ENCODE measurements around the gene RABL6.

The RABL6 gene

DNA sequence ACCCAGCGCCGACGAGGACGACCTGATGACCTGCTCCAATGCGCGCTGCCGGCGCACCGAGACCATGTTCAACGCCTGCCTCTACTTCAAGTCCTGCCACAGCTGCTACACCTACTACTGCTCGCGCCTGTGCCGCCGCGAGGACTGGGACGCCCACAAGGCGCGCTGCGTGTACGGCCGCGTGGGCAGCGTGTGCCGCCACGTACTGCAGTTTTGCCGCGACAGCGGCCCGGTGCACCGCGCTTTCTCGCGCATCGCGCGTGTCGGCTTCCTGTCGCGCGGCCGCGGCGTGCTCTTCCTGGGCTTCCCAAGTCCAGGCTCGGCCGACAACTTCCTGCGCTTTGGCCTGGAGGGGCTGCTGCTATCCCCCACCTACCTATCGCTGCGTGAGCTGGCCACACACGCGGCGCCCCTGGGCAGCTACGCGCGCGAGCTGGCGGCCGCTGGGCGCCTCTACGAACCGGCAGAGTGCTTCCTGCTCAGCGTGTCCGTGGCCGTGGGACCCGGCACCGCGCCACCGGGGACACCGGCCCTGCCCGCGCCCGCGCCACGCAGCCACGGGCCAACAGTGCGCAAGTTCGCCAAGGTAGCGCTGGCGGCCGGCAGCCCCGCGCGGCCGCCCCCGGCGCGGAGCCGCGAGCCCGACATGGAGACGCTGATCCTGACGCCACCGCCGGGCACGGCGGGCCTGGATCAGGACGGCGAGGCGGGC, 38.8 kb downstream of the RABL6 start:
- ChIA-PET CTCF (interaction anchor here (2.3 kb wide), 1 partner anchor 183 kb away, joined by 11 read pairs; no protein-coding TSS in a partner anchor), POLR2A (interaction anchor here (1.1 to 2.0 kb wide), 5 partner anchors 10 to 56 kb away, joined by 3 to 17 read pairs (median 6); partner anchors contain the start of gene TRAF2)

GRCh38 chr9:136847088-136847825, 39.5 kb downstream of the RABL6 start:
- ChIA-PET POLR2A (interaction anchor here (0.6 to 2.0 kb wide), 16 partner anchors 9 to 393 kb away, joined by 3 to 17 read pairs (median 3); partner anchors contain the start of genes EDF1, PAXX, TRAF2 and TUBB4B), CTCF (interaction anchor here (0.5 to 2.3 kb wide), 3 partner anchors 72 to 188 kb away, joined by 3 to 11 read pairs (median 11); no protein-coding TSS in a partner anchor)
- Histone ChIP-seq H3K9me3 (ENCODE audit: control insufficient read depth, insufficient read depth, low read depth, low read length) (no peaks in the 10 kb centered on the region), H3K4me3 (ENCODE audit: low read depth, low read length) (peak overlapping the region; percentile 57), H3K4me1 (ENCODE audit: control insufficient read depth, insufficient read depth, low read length) (0 out of 2 replicates have a peak, but pooled peaks cover 4% of the 10 kb centered on the region), H3K36me3 (ENCODE audit: control insufficient read depth in 2 of 2, insufficient read depth in 1 of 2, low read length in 2 of 2) (peaks cover 0 to 26% of the 10 kb centered on the region in 2 experiments; a peak in 1 of 3 replicates), H3K27ac (ENCODE audit: extremely low read depth, low read depth, low read length) (peak overlapping the region; percentile 94; the same call in 1 of the 2 replicates)
- TF ChIP-seq HOXD13 (CRISPR knock-in tag; IDR thresholded peaks at IDR 0.05; ENCODE audit: borderline replicate concordance) (no peak), ZBTB17 (tag by site-specific recombination; IDR thresholded peaks at IDR 0.05) (peak; percentile 79; the same call in 1 of the 2 replicates), ZNF777 (tag by site-specific recombination; IDR thresholded peaks at IDR 0.05; ENCODE audit: borderline replicate concordance) (peak; percentile 78; the same call in 1 of the 2 replicates), ZNF366 (tag by site-specific recombination; conservative IDR thresholded peaks at IDR 0.05) (peak; percentile 15; the same call in 1 of the 2 replicates), ZFP69B (tag by site-specific recombination; IDR thresholded peaks at IDR 0.05) (peak; percentile 24; the same call in 1 of the 2 replicates), ZNF513 (tag by site-specific recombination; IDR thresholded peaks at IDR 0.05) (0 out of 2 replicates have a peak, but pooled peaks have one; percentile 16), ZNF473 (tag by site-specific recombination; IDR thresholded peaks at IDR 0.05) (no peak)
- TF ChIP-seq, protein P1, sequence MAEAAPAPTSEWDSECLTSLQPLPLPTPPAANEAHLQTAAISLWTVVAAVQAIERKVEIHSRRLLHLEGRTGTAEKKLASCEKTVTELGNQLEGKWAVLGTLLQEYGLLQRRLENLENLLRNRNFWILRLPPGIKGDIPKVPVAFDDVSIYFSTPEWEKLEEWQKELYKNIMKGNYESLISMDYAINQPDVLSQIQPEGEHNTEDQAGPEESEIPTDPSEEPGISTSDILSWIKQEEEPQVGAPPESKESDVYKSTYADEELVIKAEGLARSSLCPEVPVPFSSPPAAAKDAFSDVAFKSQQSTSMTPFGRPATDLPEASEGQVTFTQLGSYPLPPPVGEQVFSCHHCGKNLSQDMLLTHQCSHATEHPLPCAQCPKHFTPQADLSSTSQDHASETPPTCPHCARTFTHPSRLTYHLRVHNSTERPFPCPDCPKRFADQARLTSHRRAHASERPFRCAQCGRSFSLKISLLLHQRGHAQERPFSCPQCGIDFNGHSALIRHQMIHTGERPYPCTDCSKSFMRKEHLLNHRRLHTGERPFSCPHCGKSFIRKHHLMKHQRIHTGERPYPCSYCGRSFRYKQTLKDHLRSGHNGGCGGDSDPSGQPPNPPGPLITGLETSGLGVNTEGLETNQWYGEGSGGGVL (tag by site-specific recombination; IDR thresholded peaks at IDR 0.05) = peak; percentile 62
- TF ChIP-seq, protein P2, sequence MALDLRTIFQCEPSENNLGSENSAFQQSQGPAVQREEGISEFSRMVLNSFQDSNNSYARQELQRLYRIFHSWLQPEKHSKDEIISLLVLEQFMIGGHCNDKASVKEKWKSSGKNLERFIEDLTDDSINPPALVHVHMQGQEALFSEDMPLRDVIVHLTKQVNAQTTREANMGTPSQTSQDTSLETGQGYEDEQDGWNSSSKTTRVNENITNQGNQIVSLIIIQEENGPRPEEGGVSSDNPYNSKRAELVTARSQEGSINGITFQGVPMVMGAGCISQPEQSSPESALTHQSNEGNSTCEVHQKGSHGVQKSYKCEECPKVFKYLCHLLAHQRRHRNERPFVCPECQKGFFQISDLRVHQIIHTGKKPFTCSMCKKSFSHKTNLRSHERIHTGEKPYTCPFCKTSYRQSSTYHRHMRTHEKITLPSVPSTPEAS (tag by site-specific recombination; IDR thresholded peaks at IDR 0.05) = no peak
- TF ChIP-seq, protein P3, sequence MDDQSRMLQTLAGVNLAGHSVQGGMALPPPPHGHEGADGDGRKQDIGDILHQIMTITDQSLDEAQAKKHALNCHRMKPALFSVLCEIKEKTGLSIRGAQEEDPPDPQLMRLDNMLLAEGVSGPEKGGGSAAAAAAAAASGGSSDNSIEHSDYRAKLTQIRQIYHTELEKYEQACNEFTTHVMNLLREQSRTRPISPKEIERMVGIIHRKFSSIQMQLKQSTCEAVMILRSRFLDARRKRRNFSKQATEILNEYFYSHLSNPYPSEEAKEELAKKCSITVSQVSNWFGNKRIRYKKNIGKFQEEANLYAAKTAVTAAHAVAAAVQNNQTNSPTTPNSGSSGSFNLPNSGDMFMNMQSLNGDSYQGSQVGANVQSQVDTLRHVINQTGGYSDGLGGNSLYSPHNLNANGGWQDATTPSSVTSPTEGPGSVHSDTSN (CRISPR knock-in tag; IDR thresholded peaks at IDR 0.05) = peak; percentile 29; the same call in 1 of the 2 replicates

More for the DNA sequence above, 38.8 kb downstream of the RABL6 start:
- no peaks in the 10 kb centered on the region for H3K9me3 ChIP-seq (ENCODE audit: control insufficient read depth, insufficient read depth, low read depth, low read length)
- H3K36me3 ChIP-seq (ENCODE audit: control insufficient read depth in 2 of 2, insufficient read depth in 1 of 2, low read length in 2 of 2) = peaks cover 0 to 21% of the 10 kb centered on the region in 2 experiments; a peak in 1 of 3 replicates
- H3K27ac ChIP-seq (ENCODE audit: extremely low read depth, low read depth, low read length) = no peak overlapping the region
- H3K4me3 ChIP-seq (ENCODE audit: low read depth, low read length) = no peak overlapping the region
- H3K4me1 ChIP-seq (ENCODE audit: control insufficient read depth, insufficient read depth, low read length) = 0 out of 2 replicates have a peak, but pooled peaks cover 5% of the 10 kb centered on the region
- no peak for TF ChIP-seq ZNF184 (tag by site-specific recombination; IDR thresholded peaks at IDR 0.05)
- TF ChIP-seq BCL11B (tag by site-specific recombination; IDR thresholded peaks at IDR 0.05; ENCODE audit: low read depth) = no peak
- TF ChIP-seq ZNF2 (tag by site-specific recombination; IDR thresholded peaks at IDR 0.05) = no peak
- no peak for TF ChIP-seq OVOL3 (tag by site-specific recombination; IDR thresholded peaks at IDR 0.05)
- no peak for TF ChIP-seq KLF17 (tag by site-specific recombination; IDR thresholded peaks at IDR 0.05)
- TF ChIP-seq IKZF3 (tag by site-specific recombination; IDR thresholded peaks at IDR 0.05) = no peak
- no peak for TF ChIP-seq ZNF610 (tag by site-specific recombination; IDR thresholded peaks at IDR 0.05; ENCODE audit: borderline replicate concordance)
- TF ChIP-seq, protein P4, sequence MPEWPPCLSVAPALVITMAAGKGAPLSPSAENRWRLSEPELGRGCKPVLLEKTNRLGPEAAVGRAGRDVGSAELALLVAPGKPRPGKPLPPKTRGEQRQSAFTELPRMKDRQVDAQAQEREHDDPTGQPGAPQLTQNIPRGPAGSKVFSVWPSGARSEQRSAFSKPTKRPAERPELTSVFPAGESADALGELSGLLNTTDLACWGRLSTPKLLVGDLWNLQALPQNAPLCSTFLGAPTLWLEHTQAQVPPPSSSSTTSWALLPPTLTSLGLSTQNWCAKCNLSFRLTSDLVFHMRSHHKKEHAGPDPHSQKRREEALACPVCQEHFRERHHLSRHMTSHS (tag by site-specific recombination; IDR thresholded peaks at IDR 0.05) = no peak
- no peak for TF ChIP-seq YY2 (tag by site-specific recombination; IDR thresholded peaks at IDR 0.05)
- no peak for TF ChIP-seq ZNF211 (tag by site-specific recombination; IDR thresholded peaks at IDR 0.05; ENCODE audit: low read depth)
- no peak for TF ChIP-seq ZNF292 (tag by site-specific recombination; IDR thresholded peaks at IDR 0.05; ENCODE audit: borderline replicate concordance, low read depth)
- no peak for TF ChIP-seq ZNF350 (tag by site-specific recombination; IDR thresholded peaks at IDR 0.05)
- no peak for TF ChIP-seq ZBTB44 (tag by site-specific recombination; IDR thresholded peaks at IDR 0.05)
- no peak for TF ChIP-seq ZNF514 (tag by site-specific recombination; IDR thresholded peaks at IDR 0.05)
- no peak for TF ChIP-seq ZBTB21 (tag by site-specific recombination; IDR thresholded peaks at IDR 0.05)
- TF ChIP-seq ZNF433 (tag by site-specific recombination; IDR thresholded peaks at IDR 0.05; ENCODE audit: low read depth) = no peak
- no peak for TF ChIP-seq ZNF600 (tag by site-specific recombination; IDR thresholded peaks at IDR 0.05)
- no peak for TF ChIP-seq ZNF133 (tag by site-specific recombination; IDR thresholded peaks at IDR 0.05)
- TF ChIP-seq ZXDB (tag by site-specific recombination; IDR thresholded peaks at IDR 0.05) = no peak
